NB4 (cell line): ENCODE results near the gene SIX2.
A peak's percentile ranks its signal among the peaks of the same experiment; 100 is the strongest.

Source experiments
- DNase-seq: peaks from one replicate; pipeline ENCODE4 v3.0.0; 2010; ENCODE audit warnings: low read depth
- H3K4me3 ChIP-seq: one replicate; pipeline ENCODE4 v1.5.1; 2011; ENCODE audit warnings: mild to moderate bottlenecking, low read depth, low read length, moderate library complexity
- MYC ChIP-seq: IDR thresholded peaks from 2 replicates; pipeline ENCODE4 v1.6.1; 2011; ENCODE audit warnings: low read depth, low read length
- POLR2A ChIP-seq: IDR thresholded peaks from 2 replicates; pipeline ENCODE4 v1.6.1; 2011; ENCODE audit warnings: mild to moderate bottlenecking; ENCODE audit not compliant: insufficient read length; ENCODE audit errors: extremely low read depth
- TF ChIP-seq, protein P1 (sequence below): IDR thresholded peaks from one replicate; pipeline ENCODE4 v1.5.1; 2012; ENCODE audit warnings: low read depth, low read length
- TF ChIP-seq, protein P2 (sequence below): IDR thresholded peaks from 2 replicates; pipeline ENCODE4 v1.6.1; 2011; ENCODE audit warnings: low read depth, low read length

SIX2 gene

DNA sequence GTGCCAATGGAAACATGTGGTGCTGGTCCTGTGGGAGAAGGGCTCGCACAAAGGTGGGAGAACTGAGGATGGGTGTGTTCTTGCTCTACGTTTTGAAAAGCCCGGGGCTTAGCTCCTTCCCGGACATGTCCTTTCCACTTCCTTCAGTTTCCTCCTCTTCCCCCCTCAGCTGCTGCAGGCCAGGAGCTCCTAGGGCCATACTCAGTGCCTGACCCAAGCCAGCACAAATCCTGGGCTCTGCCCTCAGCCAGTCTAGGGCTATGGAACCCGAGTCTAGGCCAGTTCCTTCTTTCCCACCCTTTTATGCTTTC is 1.4 kb upstream of the SIX2 start:
- no peak overlapping the region for H3K4me3 ChIP-seq
- TF ChIP-seq, protein P1, sequence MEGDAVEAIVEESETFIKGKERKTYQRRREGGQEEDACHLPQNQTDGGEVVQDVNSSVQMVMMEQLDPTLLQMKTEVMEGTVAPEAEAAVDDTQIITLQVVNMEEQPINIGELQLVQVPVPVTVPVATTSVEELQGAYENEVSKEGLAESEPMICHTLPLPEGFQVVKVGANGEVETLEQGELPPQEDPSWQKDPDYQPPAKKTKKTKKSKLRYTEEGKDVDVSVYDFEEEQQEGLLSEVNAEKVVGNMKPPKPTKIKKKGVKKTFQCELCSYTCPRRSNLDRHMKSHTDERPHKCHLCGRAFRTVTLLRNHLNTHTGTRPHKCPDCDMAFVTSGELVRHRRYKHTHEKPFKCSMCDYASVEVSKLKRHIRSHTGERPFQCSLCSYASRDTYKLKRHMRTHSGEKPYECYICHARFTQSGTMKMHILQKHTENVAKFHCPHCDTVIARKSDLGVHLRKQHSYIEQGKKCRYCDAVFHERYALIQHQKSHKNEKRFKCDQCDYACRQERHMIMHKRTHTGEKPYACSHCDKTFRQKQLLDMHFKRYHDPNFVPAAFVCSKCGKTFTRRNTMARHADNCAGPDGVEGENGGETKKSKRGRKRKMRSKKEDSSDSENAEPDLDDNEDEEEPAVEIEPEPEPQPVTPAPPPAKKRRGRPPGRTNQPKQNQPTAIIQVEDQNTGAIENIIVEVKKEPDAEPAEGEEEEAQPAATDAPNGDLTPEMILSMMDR: no peak
- TF ChIP-seq, protein P2, sequence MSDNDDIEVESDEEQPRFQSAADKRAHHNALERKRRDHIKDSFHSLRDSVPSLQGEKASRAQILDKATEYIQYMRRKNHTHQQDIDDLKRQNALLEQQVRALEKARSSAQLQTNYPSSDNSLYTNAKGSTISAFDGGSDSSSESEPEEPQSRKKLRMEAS: no peak
- no peak for TF ChIP-seq POLR2A
- no peak for TF ChIP-seq MYC
- DNase-seq: no peak

DNA sequence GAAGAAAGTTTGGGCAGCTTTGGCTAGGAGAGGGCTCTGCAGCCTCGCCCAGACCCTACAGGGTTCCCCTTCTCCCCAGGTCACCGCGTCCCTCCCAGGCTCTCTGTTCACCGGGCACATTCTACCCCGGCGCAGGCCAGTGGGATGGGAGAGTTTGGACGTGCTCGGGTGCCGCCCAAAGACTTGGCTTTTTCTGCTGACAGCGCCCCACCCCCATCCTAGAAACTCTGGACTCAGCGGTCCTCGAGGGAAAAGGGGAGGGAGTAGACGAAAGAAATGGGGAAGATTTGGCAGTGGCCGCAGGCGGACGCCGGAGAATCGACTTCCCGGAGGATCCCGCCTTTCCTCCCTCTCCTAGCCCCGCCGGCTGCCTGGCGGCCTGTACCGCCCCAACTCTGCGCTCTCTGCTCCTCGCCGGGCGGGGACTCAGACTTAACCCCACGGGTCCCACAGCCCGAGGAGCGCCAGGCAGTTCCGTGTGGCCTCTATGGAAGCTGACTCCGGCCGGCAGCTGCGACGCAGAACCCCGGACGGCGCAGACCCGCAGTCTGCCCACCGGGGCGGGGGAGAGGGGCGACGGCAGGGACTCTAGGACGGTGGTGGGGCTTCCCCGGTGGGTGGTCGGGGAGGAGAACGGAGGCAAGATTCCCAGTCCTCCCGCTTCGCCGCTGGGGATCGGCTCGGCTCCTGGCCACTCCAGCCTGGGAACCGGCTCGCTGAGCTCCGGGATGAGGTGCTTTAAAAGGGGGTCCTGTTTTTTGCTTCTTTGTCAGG is 863 bp upstream of the SIX2 start:
- TF ChIP-seq, protein P2: no peak
- TF ChIP-seq POLR2A: no peak
- TF ChIP-seq, protein P1: no peak
- no peak for TF ChIP-seq MYC
- peak overlapping the region; percentile 34 for H3K4me3 ChIP-seq
- DNase-seq: no peak

DNA sequence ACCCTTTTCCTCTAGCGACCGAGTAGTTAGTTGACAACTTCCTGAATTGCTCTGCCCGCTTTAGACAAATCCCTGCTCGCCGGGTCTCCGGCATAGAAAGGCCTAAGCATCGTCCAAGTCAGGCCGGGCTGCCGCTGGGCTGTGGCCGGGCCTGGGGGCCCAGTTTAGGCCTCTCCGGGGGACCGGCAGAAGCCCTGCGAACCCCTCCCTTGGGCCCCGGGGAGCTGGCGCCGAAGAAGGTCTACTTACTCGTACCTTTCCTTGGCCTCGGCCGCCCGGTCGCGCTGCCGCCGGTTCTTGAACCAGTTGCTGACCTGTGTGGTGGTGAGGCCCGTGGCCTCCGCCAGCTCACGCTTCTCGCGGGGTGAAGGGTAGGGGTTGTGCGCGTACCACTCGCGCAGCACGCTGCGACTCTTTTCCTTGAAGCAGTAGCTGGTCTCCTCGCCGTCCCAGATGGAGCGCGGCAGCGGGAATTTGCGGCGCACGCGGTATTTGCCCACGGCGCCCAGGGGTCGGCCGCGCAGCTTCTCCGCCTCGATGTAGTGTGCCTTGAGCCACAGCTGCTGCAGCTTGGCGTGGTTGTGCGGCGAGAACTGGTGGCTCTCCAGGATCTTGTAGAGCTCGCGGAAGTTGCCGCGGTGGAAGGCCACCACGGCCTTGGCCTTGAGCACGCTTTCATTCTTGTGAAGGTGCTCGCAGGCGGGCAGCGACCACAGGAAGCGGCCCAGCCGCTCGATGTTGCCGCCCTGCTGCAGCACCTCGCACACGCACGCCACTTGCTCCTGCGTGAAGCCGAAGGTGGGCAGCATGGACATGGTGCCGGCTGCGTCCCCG is 739 bp downstream of the SIX2 start:
- DNase-seq: peak; percentile 48
- H3K4me3 ChIP-seq: no peak overlapping the region
- TF ChIP-seq MYC (no peak), POLR2A (no peak)
- TF ChIP-seq, protein P2: no peak
- TF ChIP-seq, protein P1: no peak

DNA sequence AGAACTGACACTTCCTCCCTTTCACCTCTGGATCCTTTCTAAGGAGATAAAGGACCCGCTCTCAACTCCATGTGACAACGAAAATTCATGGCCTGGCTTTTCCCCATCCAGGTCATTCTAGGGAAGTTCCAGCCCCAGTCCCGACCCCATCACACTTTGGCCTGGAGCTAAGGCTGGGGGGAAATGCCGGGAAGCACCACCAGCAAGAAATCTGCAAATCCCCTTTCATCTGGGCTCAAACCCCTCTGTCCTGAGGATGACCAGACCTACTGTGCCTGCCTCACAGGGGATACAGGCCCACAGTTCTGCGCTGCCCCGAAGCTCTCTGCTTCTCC is 1.3 kb downstream of the SIX2 start:
- no peak for DNase-seq
- TF ChIP-seq, protein P1: no peak
- TF ChIP-seq, protein P2: no peak
- TF ChIP-seq MYC (no peak), POLR2A (no peak)
- H3K4me3 ChIP-seq: no peak overlapping the region

DNA sequence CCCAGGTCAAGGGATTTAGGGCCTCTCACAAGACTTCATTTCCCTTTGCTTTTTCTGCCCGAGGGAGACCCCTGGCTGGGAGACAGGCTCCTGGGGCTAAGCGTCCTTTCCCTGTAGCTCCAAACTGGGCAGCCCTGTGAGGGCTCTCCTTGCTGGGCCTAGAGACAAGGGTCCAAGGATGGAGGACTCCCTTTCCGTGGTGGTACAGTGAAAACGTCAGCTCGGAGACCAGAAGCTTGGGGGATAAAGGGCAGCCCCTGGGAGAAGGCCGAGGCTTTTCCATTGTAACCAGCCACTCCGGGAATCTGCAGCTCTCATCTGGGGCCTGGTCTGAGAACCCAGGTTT is 2.3 kb downstream of the SIX2 start:
- DNase-seq: no peak
- TF ChIP-seq, protein P1: no peak
- TF ChIP-seq POLR2A (no peak), MYC (no peak)
- TF ChIP-seq, protein P2: no peak

More for the DNA sequence above, 2.3 kb downstream of the SIX2 start:
- no peak overlapping the region for H3K4me3 ChIP-seq
